ENCODE results near the gene RGS1. TPM values are rescaled to one million over a fixed set of nuclear protein-coding genes. Genes with fewer than 3 reads are reported as not detected.

Gene RGS1
- total RNA-seq, 2 experiments from 2014 or later = 13.8 to 15.7 TPM

- Mint-ChIP-seq H3K27me3 (ENCODE audit: low read depth) (no peaks in the 10 kb centered on the region), H3K36me3 (ENCODE audit: low read depth) (no peaks in the 10 kb centered on the region), H3K4me3 (no peak overlapping the region), H3K4me1 (ENCODE audit: low read depth) (peaks cover 12% of the 10 kb centered on the region), H3K9me3 (ENCODE audit: insufficient read depth) (no peaks in the 10 kb centered on the region), H3K27ac (no peak overlapping the region)
- POLR2A ChIA-PET = no interaction called here
- CTCF ChIA-PET = interaction anchor here (0.8 to 4.2 kb wide), 4 partner anchors 19 to 129 kb away, joined by 3 to 12 read pairs (median 3); no protein-coding TSS in a partner anchor
- DNase-seq (no peak), ATAC-seq (no peak)
Measured at GRCh38 chr1:192603218-192603787, 27.7 kb downstream of the RGS1 start.

- Mint-ChIP-seq H3K27me3 (ENCODE audit: low read depth) (no peaks in the 10 kb centered on the region), H3K36me3 (ENCODE audit: low read depth) (no peaks in the 10 kb centered on the region), H3K4me1 (ENCODE audit: low read depth) (peaks cover 27% of the 10 kb centered on the region), H3K4me3 (no peak overlapping the region), H3K27ac (no peak overlapping the region), H3K9me3 (ENCODE audit: insufficient read depth) (no peaks in the 10 kb centered on the region)
- DNase-seq (no peak), ATAC-seq (no peak)
- POLR2A ChIA-PET = no interaction called here
- CTCF ChIA-PET = interaction anchor here (0.9 to 4.2 kb wide), 2 partner anchors 127 to 131 kb away, joined by 3 to 12 read pairs; no protein-coding TSS in a partner anchor
Measured at GRCh38 chr1:192604979-192605620, 29.5 kb downstream of the RGS1 start.

- H3K36me3 Mint-ChIP-seq (ENCODE audit: low read depth) = no peaks in the 10 kb centered on the region
- H3K4me3 Mint-ChIP-seq = no peak overlapping the region
- H3K27ac Mint-ChIP-seq = peak overlapping the region; percentile 3
- POLR2A ChIA-PET = interaction anchor here (1.0 to 1.1 kb wide), 2 partner anchors 132 to 450 kb away, joined by 3 read pairs; no protein-coding TSS in a partner anchor
- H3K9me3 Mint-ChIP-seq (ENCODE audit: insufficient read depth) = no peaks in the 10 kb centered on the region
- CTCF ChIA-PET = interaction anchor here (0.6 to 3.5 kb wide), 17 partner anchors 10 to 198 kb away, joined by 3 to 65 read pairs (median 4); no protein-coding TSS in a partner anchor
- H3K27me3 Mint-ChIP-seq (ENCODE audit: low read depth) = no peaks in the 10 kb centered on the region
- H3K4me1 Mint-ChIP-seq (ENCODE audit: low read depth) = peaks cover 17% of the 10 kb centered on the region
- no peak for DNase-seq
- ATAC-seq = no peak
Measured at GRCh38 chr1:192608671-192609070, 33.1 kb downstream of the RGS1 start.

- peak; percentile 99 for ATAC-seq
- POLR2A ChIA-PET = interaction anchor here (1.0 to 1.1 kb wide), 2 partner anchors 132 to 449 kb away, joined by 3 read pairs; no protein-coding TSS in a partner anchor
Measured at GRCh38 chr1:192609110-192610079, 33.8 kb downstream of the RGS1 start.

GRCh38 chr1:192610112-192610889 lies 34.7 kb downstream of the RGS1 start:
- peaks cover 15% of the 10 kb centered on the region for H3K4me1 Mint-ChIP-seq (ENCODE audit: low read depth)
- no peaks in the 10 kb centered on the region for H3K27me3 Mint-ChIP-seq (ENCODE audit: low read depth)
- ATAC-seq = no peak
- H3K27ac Mint-ChIP-seq = no peak overlapping the region
- no peaks in the 10 kb centered on the region for H3K9me3 Mint-ChIP-seq (ENCODE audit: insufficient read depth)
- no peak overlapping the region for H3K4me3 Mint-ChIP-seq
- DNase-seq = no peak
- ChIA-PET CTCF (interaction anchor here (0.8 to 2.9 kb wide), 10 partner anchors 14 to 141 kb away, joined by 3 to 36 read pairs (median 4); no protein-coding TSS in a partner anchor), POLR2A (no interaction called here)
- no peaks in the 10 kb centered on the region for H3K36me3 Mint-ChIP-seq (ENCODE audit: low read depth)

More at GRCh38 chr1:192609110-192610079, 33.8 kb downstream of the RGS1 start:
- Mint-ChIP-seq H3K27me3 (ENCODE audit: low read depth) (no peaks in the 10 kb centered on the region), H3K36me3 (ENCODE audit: low read depth) (no peaks in the 10 kb centered on the region), H3K9me3 (ENCODE audit: insufficient read depth) (no peaks in the 10 kb centered on the region), H3K4me1 (ENCODE audit: low read depth) (peaks cover 17% of the 10 kb centered on the region), H3K4me3 (peak overlapping the region; percentile 65), H3K27ac (peak overlapping the region; percentile 83)
- CTCF ChIA-PET = interaction anchor here (0.6 to 3.5 kb wide), 22 partner anchors 11 to 198 kb away, joined by 3 to 65 read pairs (median 4); no protein-coding TSS in a partner anchor
- peak; percentile 80 for DNase-seq

- H3K9me3 Mint-ChIP-seq (ENCODE audit: insufficient read depth) = no peaks in the 10 kb centered on the region
- H3K27me3 Mint-ChIP-seq (ENCODE audit: low read depth) = peaks cover 4% of the 10 kb centered on the region
- CTCF ChIA-PET = no interaction called here
- no peak for DNase-seq
- ATAC-seq = no peak
- no peak overlapping the region for H3K27ac Mint-ChIP-seq
- no peak overlapping the region for H3K4me3 Mint-ChIP-seq
- no peaks in the 10 kb centered on the region for H3K36me3 Mint-ChIP-seq (ENCODE audit: low read depth)
- POLR2A ChIA-PET = no interaction called here
- H3K4me1 Mint-ChIP-seq (ENCODE audit: low read depth) = no peaks in the 10 kb centered on the region
Measured at GRCh38 chr1:192615055-192615454, 39.5 kb downstream of the RGS1 start.

- no peaks in the 10 kb centered on the region for H3K36me3 Mint-ChIP-seq (ENCODE audit: low read depth)
- no peak overlapping the region for H3K27ac Mint-ChIP-seq
- ATAC-seq (no peak), DNase-seq (no peak)
- no peaks in the 10 kb centered on the region for H3K4me1 Mint-ChIP-seq (ENCODE audit: low read depth)
- ChIA-PET CTCF (no interaction called here), POLR2A (no interaction called here)
- peaks cover 10% of the 10 kb centered on the region for H3K27me3 Mint-ChIP-seq (ENCODE audit: low read depth)
- H3K9me3 Mint-ChIP-seq (ENCODE audit: insufficient read depth) = no peaks in the 10 kb centered on the region
- H3K4me3 Mint-ChIP-seq = no peak overlapping the region
Measured at GRCh38 chr1:192620071-192620635, 44.6 kb downstream of the RGS1 start.

GRCh38 chr1:192626366-192627179 lies 51.0 kb downstream of the RGS1 start:
- POLR2A ChIA-PET = no interaction called here
- Mint-ChIP-seq H3K36me3 (ENCODE audit: low read depth) (no peaks in the 10 kb centered on the region), H3K27ac (no peak overlapping the region), H3K27me3 (ENCODE audit: low read depth) (peaks cover 12% of the 10 kb centered on the region), H3K4me1 (ENCODE audit: low read depth) (no peaks in the 10 kb centered on the region), H3K4me3 (no peak overlapping the region), H3K9me3 (ENCODE audit: insufficient read depth) (no peaks in the 10 kb centered on the region)
- CTCF ChIA-PET = no interaction called here
- ATAC-seq = no peak
- no peak for DNase-seq

- H3K27ac Mint-ChIP-seq = no peak overlapping the region
- no peaks in the 10 kb centered on the region for H3K36me3 Mint-ChIP-seq (ENCODE audit: low read depth)
- POLR2A ChIA-PET = no interaction called here
- ATAC-seq = no peak
- no peaks in the 10 kb centered on the region for H3K9me3 Mint-ChIP-seq (ENCODE audit: insufficient read depth)
- no peaks in the 10 kb centered on the region for H3K4me1 Mint-ChIP-seq (ENCODE audit: low read depth)
- CTCF ChIA-PET = no interaction called here
- H3K4me3 Mint-ChIP-seq = no peak overlapping the region
- peaks cover 15% of the 10 kb centered on the region for H3K27me3 Mint-ChIP-seq (ENCODE audit: low read depth)
- DNase-seq = no peak
Measured at GRCh38 chr1:192627901-192628300, 52.3 kb downstream of the RGS1 start.

GRCh38 chr1:192628396-192629057 lies 53.0 kb downstream of the RGS1 start:
- Mint-ChIP-seq H3K27ac (no peak overlapping the region), H3K27me3 (ENCODE audit: low read depth) (peaks cover 17% of the 10 kb centered on the region), H3K4me1 (ENCODE audit: low read depth) (no peaks in the 10 kb centered on the region), H3K36me3 (ENCODE audit: low read depth) (no peaks in the 10 kb centered on the region), H3K9me3 (ENCODE audit: insufficient read depth) (no peaks in the 10 kb centered on the region), H3K4me3 (no peak overlapping the region)
- ChIA-PET CTCF (interaction anchor here (1.0 kb wide), 1 partner anchor 15 kb away, joined by 4 read pairs; no protein-coding TSS in a partner anchor), POLR2A (no interaction called here)
- DNase-seq (no peak), ATAC-seq (no peak)

Data from activated CD8-positive, alpha-beta T cell treated with anti-CD3 and anti-CD28 coated beads, Interleukin-2, amount 10 ng/mL, durations not matched to agents 7 days and 5 days (primary cell).